GM20000 (cell line): ENCODE results near the gene RAB34.
"Not testable (repeated sequence)": the region's sequence is repeated elsewhere in the genome, so short reads cannot be mapped to it uniquely, and the experiment has no call there.

Source experiments
- DNase-seq: peaks from one replicate; pipeline ENCODE4 v3.0.0; 2012; ENCODE audit warnings: low spot score
- TF ChIP-seq, protein P1 (sequence below): IDR thresholded peaks from 2 replicates; pipeline ENCODE4 v1.5.1; 2012; ENCODE audit warnings: mild to moderate bottlenecking, control low read depth; ENCODE audit errors: extremely low read depth, missing control alignments

RAB34 gene

DNA sequence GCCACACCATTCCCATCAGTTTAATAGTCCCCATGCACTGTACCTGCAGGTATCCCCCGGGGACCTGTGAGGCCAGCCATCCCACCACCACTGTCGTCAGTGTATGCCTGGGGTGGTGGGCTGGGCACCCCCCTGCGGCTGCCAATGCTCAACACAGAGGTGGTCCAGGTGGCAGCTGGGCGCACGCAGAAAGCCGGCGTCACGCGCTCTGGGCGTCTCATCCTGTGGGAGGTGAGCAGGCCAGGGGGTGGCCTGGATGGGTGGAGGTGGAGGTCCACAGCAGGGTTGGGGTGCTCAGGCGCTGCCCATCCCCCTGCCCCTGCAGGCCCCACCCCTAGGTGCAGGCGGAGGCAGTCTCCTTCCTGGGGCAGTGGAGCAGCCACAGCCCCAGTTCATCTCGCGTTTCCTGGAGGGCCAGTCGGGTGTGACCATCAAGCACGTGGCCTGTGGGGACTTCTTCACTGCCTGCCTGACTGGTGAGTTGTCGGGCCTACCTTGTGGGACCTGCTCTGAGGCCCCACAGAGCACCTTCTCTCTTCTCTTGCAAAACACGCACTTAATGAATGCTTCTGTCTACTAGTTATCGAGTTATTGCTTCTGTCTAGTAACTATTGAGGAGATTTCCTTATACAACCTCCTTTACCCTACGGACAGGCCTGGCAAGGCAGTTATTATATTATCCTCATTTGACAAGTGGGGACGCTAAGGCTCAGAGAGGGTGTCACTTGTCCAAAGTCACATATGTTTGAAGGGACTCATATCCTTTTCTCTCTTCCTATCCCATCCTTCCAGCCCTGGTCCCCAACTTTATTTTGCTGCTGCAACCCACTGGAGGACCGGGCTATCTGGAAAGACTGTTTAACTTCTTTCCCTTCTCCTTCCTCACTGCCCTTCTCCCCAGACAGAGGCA is 20.4 kb upstream of the RAB34 start:
- DNase-seq, result peak; percentile 86

DNA sequence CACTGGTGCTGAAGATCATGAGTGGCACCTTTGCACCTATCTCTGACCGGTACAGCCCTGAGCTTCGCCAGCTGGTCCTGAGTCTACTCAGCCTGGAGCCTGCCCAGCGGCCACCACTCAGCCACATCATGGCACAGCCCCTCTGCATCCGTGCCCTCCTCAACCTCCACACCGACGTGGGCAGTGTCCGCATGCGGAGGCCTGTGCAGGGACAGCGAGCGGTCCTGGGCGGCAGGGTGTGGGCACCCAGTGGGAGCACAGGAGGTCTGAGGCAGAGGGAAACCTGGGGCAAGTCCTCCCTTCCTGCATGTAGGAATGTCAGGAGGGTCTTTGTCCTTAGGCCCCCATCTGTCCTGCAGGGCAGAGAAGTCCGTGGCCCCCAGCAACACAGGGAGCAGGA is 19.6 kb upstream of the RAB34 start:
- TF ChIP-seq, protein P1, sequence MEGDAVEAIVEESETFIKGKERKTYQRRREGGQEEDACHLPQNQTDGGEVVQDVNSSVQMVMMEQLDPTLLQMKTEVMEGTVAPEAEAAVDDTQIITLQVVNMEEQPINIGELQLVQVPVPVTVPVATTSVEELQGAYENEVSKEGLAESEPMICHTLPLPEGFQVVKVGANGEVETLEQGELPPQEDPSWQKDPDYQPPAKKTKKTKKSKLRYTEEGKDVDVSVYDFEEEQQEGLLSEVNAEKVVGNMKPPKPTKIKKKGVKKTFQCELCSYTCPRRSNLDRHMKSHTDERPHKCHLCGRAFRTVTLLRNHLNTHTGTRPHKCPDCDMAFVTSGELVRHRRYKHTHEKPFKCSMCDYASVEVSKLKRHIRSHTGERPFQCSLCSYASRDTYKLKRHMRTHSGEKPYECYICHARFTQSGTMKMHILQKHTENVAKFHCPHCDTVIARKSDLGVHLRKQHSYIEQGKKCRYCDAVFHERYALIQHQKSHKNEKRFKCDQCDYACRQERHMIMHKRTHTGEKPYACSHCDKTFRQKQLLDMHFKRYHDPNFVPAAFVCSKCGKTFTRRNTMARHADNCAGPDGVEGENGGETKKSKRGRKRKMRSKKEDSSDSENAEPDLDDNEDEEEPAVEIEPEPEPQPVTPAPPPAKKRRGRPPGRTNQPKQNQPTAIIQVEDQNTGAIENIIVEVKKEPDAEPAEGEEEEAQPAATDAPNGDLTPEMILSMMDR, result no peak
- no peak for DNase-seq

More for the DNA sequence above, 20.4 kb upstream of the RAB34 start:
- TF ChIP-seq, protein P1, result no peak

DNA sequence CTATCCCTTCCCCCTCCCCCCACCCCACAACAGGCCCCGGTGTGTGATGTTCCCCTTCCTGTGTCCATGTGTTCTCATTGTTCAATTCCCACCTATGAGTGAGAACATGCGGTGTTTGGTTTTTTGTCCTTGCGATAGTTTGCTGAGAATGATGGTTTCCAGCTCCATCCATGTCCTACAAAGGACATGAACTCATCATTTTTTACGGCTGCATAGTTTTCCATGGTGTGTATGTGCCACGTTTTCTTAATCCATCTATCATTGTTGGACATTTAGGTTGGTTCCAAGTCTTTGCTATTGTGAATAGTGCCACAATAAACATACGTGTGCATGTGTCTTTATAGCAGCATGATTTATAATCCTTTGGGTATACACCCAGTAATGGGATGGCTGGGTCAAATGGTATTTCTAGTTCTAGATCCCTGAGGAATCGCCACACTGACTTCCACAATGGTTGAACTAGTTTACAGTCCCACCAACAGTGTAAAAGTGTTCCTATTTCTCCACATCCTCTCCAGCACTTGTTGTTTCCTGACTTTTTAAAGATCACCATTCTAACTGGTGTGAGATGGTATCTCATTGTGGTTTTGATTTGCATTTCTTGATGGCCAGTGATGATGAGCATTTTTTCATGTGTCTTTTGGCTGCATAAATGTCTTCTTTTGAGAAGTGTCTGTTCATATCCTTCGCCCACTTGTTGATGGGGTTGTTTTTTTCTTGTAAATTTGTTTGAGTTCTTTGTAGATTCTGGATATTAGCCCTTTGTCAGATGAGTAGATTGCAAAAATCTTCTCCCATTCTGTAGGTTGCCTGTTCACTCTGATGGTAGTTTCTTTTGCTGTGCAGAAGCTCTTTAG is 18.5 kb upstream of the RAB34 start:
- DNase-seq, result not testable (repeated sequence)

DNA sequence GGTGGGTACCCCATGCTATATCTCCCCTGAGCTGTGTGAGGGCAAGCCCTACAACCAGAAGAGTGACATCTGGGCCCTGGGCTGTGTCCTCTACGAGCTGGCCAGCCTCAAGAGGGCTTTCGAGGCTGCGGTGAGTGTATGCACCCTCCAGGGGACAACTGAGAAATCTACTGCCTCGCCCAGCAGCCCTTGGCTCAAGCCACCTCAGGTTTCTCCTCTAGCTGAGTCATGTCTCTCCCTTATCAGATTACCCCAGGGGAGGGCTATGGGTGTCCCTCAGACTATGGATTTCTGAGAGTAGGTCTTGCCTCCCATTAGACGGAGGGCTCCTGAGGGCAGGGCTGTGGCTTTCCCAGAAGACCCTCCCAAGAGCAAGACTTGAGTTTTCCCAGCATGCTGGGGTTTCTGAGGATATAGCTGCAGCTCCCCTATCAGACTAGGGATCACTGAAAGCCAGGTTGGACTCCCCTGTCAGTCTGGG is 17.6 kb upstream of the RAB34 start:
- TF ChIP-seq, protein P1, result no peak
- no peak for DNase-seq

DNA sequence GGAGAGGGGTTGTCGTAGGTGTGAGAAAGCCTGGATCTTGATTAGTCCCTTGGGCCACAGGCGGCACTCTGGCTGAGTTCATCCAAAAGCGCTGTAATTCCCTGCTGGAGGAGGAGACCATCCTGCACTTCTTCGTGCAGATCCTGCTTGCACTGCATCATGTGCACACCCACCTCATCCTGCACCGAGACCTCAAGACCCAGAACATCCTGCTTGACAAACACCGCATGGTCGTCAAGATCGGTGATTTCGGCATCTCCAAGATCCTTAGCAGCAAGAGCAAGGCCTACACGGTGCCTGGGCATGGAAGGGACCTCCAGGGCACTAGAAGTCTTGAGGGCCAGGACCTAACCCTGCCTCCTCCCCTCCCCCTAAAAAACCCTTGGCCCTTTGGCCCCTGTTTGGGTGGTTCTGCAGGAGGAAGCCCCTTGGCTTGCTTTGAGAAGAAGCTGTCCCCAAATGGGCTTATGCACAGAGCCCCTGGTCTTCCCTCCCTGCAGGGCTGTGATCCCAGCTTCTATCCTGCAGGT is 17.1 kb upstream of the RAB34 start:
- DNase-seq, result no peak
- TF ChIP-seq, protein P1, result no peak

DNA sequence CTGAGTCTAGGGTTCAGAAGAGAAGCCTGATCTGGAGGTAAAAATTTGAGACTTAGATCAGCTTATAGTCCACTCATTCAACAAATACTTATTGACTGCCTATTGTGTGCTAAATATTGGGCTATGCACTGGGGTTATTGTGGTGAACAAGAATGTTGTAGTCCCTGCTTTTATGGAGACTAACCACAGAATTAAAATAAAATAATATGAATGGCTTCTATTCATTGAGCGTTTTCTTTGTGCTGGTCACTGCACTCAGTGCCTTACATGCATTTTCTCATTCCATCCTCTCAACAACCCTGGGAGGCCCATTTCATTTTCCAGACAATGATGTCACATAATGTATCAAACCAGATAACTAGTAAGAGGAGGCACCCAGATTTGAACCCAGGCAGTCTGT is 15.7 kb upstream of the RAB34 start:
- TF ChIP-seq, protein P1, result no peak
- no peak for DNase-seq

DNA sequence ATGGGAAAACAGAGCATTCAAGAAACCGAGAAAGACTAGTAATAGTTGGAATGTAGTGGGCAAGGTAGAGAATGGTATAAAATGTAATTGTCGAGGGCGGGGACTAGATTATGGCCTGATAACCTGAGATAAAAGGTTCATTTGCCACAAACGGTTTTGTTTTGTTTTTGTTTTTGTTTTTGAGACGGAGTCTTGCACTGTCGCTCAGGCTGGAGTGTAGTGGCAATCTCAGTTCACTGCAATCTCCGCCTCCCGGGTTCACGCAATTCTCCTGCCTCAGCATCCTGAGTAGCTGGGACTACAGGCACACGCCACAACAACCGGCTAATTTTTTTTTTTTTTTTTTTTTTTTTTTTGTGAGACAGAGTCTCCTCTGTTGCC is 12.3 kb upstream of the RAB34 start:
- TF ChIP-seq, protein P1, result no peak
- DNase-seq, result no peak
